ENCODE results near the gene OR2T3.
"Not testable (repeated sequence)": the region's sequence is repeated elsewhere in the genome, so short reads cannot be mapped to it uniquely, and the experiment has no call there.

GRCh38 chr1:248481686-248482579, 8.8 kb downstream of the OR2T3 start:
- not testable (repeated sequence) for TF ChIP-seq POLR2A, TAF1 (IDR thresholded peaks at IDR 0.05; ENCODE audit: low read depth, low read length)

Measured in GM12891 (cell line).